GM13976 (cell line): ENCODE results near the gene SLC35F3.
"Not testable (repeated sequence)": the region's sequence is repeated elsewhere in the genome, so short reads cannot be mapped to it uniquely, and the experiment has no call there.

Experiments used
- DNase-seq: peaks from one replicate; pipeline ENCODE4 v3.0.0; 2012; ENCODE audit warnings: low spot score
- CTCF ChIP-seq: IDR thresholded peaks from 2 replicates; pipeline ENCODE4 v1.5.1; 2012; ENCODE audit warnings: borderline replicate concordance, mild to moderate bottlenecking; ENCODE audit not compliant: insufficient read depth; ENCODE audit errors: extremely low read depth, missing control alignments, control extremely low read depth
- in situ Hi-C: fragments of 300-500 bp; cut with MboI; formaldehyde crosslinking; loops from one replicate; pipeline ENCODE4 v1.12.0; 2022; ENCODE audit warnings: low sequenced_read_pairs, mixed read lengths, inconsistent platforms; ENCODE audit not compliant: unreplicated experiment

Gene SLC35F3

GRCh38 chr1:234173968-234174367 is 269.5 kb downstream of the SLC35F3 start:
- DNase-seq: no peak
- no peak for TF ChIP-seq CTCF
- in situ Hi-C loops: no loop called here

- in situ Hi-C loops: no loop called here
- no peak for TF ChIP-seq CTCF
- no peak for DNase-seq
Measured at GRCh38 chr1:234175363-234175762, 270.9 kb downstream of the SLC35F3 start.

GRCh38 chr1:234176000-234176399 is 271.5 kb downstream of the SLC35F3 start:
- no peak for TF ChIP-seq CTCF
- DNase-seq: no peak
- in situ Hi-C loops: no loop called here

GRCh38 chr1:234176847-234177246 is 272.4 kb downstream of the SLC35F3 start:
- in situ Hi-C loops, DNase-seq: not testable (repeated sequence)

- no peak for DNase-seq
- no peak for TF ChIP-seq CTCF
- in situ Hi-C loops: no loop called here
Measured at GRCh38 chr1:234185438-234185837, 281.0 kb downstream of the SLC35F3 start.

- TF ChIP-seq CTCF: no peak
- DNase-seq: no peak
- in situ Hi-C loops: no loop called here
Measured at GRCh38 chr1:234186037-234186688, 281.7 kb downstream of the SLC35F3 start.

- in situ Hi-C loops: no loop called here
- TF ChIP-seq CTCF: no peak
- no peak for DNase-seq
Measured at GRCh38 chr1:234188454-234188792, 283.9 kb downstream of the SLC35F3 start.
